Sigmoid colon (tissue), 7 donors: ENCODE data around the gene PLCH2. TPM values are rescaled to one million over a fixed set of nuclear protein-coding genes. Genes with fewer than 3 reads are reported as not detected.

Experiments
- DNase-seq: peaks from one replicate; pipeline ENCODE4 v3.0.0-alpha.2; 2019
- H3K27ac ChIP-seq, 4 donors: fragments of 200-600 bp; sonication (generic); one replicate each; pipeline ENCODE4 v1.5.1; 2016 to 2019; ENCODE audit warnings: mild to moderate bottlenecking in 1 of 4
- H3K27me3 ChIP-seq, 3 donors: fragments of 200-600 bp; sonication (generic); one replicate each; pipeline ENCODE4 v1.5.1; 2019; ENCODE audit warnings: mild to moderate bottlenecking in 1 of 3
- H3K36me3 ChIP-seq, 4 donors: fragments of 200-600 bp; sonication (generic); one replicate each; pipeline ENCODE4 v1.5.1; 2016 to 2019
- H3K4me1 ChIP-seq, 4 donors: fragments of 200-600 bp; sonication (generic); one replicate each; pipeline ENCODE4 v1.5.1; 2017 to 2019
- H3K4me3 ChIP-seq, 4 donors: fragments of 200-600 bp; sonication (generic); one replicate each; pipeline ENCODE4 v1.5.1; 2017 to 2019; ENCODE audit warnings: mild to moderate bottlenecking in 2 of 4, moderate library complexity in 1 of 4
- H3K9me3 ChIP-seq, 4 donors: fragments of 200-600 bp in 3 of 4; sonication (generic) in 3 of 4; one replicate each; pipeline versions ENCODE4 v1.5.1 to v1.6.1; 2013 to 2019
- EP300 ChIP-seq, 4 donors: sonication (generic); formaldehyde crosslinking; IDR thresholded peaks; one replicate each; pipeline ENCODE4 v1.6.1; 2017; ENCODE audit warnings: antibody characterized with exemption in 4 of 4
- POLR2A ChIP-seq, 2 donors: fragments of 450-650 bp; IDR thresholded peaks; one replicate each; pipeline ENCODE4 v1.6.1; 2016; ENCODE audit warnings: antibody characterized with exemption in 2 of 2, mild to moderate bottlenecking in 2 of 2, moderate library complexity in 2 of 2
- POLR2AphosphoS5 ChIP-seq, 4 donors: sonication (generic); formaldehyde crosslinking; IDR thresholded peaks; one replicate each; pipeline ENCODE4 v1.6.1; 2017; ENCODE audit warnings: antibody characterized with exemption in 4 of 4
- WGBS, 2 donors: extraction: QIAGEN DNeasy Blood & Tissue Kit; methylation state at CpG; one replicate each; pipeline ENCODE4 v1.1.7; 2013; 5-methylcytosine and 5-hydroxymethylcytosine counted together
- intact Hi-C: fragments of 100-400 bp; cut with DNase I; formaldehyde crosslinking; loops from one replicate; pipeline ENCODE4 v1.15.1; 2023
- polyA plus RNA-seq, 3 donors: library from polyadenylated mRNA; stranded (reverse); fragments of 200-250 nt; gene quantifications; one replicate each; pipeline ENCODE4 v1.2.3, GENCODE V29; 2013
- total RNA-seq, 4 donors: library from RNA; depleted of rRNA; stranded (reverse); fragments of >200 nt; gene quantifications; one replicate each; pipeline ENCODE4 v1.1.0, GENCODE V29; 2016
- TF ChIP-seq, protein P1 (sequence below), 4 experiments: fragments of 450-650 bp in 3 of 4; fragments of 200-600 bp in 1 of 4; IDR thresholded peaks; one replicate each; pipeline ENCODE4 v1.5.1; 2016 to 2019; ENCODE audit warnings: antibody characterized with exemption in 4 of 4, mild to moderate bottlenecking in 3 of 4, moderate library complexity in 2 of 4
- donor health status: healthy with polysubstance abuse.
- donor health status: Bipolar disorder and iron deficiency.
- donor health status: healthy.

Gene PLCH2
- total and polyA plus RNA-seq, 7 donors: 0.54 to 3.8 (median 1.1) TPM; not detected in 2

DNA sequence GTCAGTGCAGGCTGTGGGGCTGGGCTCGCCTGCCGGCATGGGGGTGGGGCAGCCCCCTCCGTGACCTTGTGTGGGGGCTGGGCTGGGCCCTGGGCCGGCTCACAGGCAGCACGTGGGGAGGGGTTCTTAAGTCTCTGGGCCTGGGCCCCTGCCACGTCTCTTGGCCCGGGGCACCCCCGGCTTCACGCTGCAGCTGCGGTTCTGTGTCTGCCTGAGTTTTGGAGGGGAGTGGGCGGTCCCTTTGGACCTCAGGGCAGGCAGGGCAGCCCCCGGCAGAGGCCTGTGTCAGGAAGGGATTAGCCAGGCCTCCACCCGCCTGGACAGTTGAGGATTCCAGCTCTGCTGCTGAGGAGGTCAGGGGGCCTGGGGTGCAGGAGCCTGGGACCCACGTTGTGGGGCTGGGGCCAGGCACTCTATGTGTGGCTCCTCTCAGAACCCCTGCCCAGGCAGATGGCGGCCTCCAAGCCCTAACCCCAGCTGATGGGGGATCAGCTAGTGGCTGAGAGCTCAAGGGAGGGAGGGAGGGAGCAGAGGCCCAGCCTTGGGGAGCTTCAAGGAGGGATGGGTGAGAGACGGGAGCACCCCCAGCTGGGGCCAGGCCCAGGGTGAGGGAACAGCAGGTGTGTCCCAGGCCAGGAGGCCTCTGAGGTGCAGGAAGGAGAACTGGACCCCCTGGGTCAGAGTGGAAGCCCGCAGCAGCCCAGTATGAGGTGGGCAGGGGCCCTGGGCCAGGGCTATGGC, 1.8 kb upstream of the PLCH2 start:
- no peak for DNase-seq
- H3K27me3 ChIP-seq: peaks cover 0 to 58% (median 18%) of the 10 kb centered on the region in 3 donors
- H3K27ac ChIP-seq: no peak overlapping the region
- H3K9me3 ChIP-seq: no peaks in the 10 kb centered on the region
- WGBS, 2 donors: 62 to 66% methylated on average over 17 of the region's 17 CpGs
- H3K4me3 ChIP-seq: no peak overlapping the region
- TF ChIP-seq EP300 (IDR thresholded peaks at IDR 0.05): no peak
- no peak for TF ChIP-seq POLR2A (IDR thresholded peaks at IDR 0.05)
- TF ChIP-seq, protein P1, sequence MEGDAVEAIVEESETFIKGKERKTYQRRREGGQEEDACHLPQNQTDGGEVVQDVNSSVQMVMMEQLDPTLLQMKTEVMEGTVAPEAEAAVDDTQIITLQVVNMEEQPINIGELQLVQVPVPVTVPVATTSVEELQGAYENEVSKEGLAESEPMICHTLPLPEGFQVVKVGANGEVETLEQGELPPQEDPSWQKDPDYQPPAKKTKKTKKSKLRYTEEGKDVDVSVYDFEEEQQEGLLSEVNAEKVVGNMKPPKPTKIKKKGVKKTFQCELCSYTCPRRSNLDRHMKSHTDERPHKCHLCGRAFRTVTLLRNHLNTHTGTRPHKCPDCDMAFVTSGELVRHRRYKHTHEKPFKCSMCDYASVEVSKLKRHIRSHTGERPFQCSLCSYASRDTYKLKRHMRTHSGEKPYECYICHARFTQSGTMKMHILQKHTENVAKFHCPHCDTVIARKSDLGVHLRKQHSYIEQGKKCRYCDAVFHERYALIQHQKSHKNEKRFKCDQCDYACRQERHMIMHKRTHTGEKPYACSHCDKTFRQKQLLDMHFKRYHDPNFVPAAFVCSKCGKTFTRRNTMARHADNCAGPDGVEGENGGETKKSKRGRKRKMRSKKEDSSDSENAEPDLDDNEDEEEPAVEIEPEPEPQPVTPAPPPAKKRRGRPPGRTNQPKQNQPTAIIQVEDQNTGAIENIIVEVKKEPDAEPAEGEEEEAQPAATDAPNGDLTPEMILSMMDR (IDR thresholded peaks at IDR 0.05): no peak
- TF ChIP-seq POLR2AphosphoS5 (IDR thresholded peaks at IDR 0.05): no peak
- H3K36me3 ChIP-seq: no peaks in the 10 kb centered on the region
- no peaks in the 10 kb centered on the region for H3K4me1 ChIP-seq
- intact Hi-C loops: no loop called here

DNA sequence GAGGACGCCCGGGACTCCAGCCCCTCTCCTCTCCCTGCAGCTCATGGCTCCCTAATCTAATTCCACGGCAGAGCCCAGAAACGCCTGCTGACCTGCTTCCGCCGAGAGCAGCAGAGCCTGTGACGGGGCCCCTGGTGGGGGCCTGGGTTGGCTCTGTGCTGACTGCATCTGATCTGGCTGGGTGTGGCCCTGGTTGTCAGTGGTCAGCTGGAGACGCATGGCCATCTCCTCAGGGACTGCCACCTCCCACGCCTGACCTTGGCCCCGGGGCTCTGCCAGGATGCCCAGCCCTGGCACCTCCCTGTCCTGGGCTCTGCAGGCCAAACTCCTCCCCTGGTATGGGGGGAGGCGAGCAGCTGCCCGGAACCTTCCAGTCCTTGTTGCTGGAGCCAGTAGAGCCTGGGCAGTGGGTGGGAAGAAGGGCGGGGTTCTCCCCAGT, 1.1 kb upstream of the PLCH2 start:
- H3K4me1 ChIP-seq: no peaks in the 10 kb centered on the region
- no peak overlapping the region for H3K27ac ChIP-seq
- intact Hi-C loops: no loop called here
- no peak for TF ChIP-seq POLR2A (IDR thresholded peaks at IDR 0.05)
- no peak overlapping the region for H3K4me3 ChIP-seq
- H3K9me3 ChIP-seq: no peaks in the 10 kb centered on the region
- no peaks in the 10 kb centered on the region for H3K36me3 ChIP-seq
- H3K27me3 ChIP-seq: peaks cover 0 to 51% (median 13%) of the 10 kb centered on the region in 3 donors
- DNase-seq: no peak
- 64 to 74% methylated on average over 13 of the region's 13 CpGs for WGBS, 2 donors

DNA sequence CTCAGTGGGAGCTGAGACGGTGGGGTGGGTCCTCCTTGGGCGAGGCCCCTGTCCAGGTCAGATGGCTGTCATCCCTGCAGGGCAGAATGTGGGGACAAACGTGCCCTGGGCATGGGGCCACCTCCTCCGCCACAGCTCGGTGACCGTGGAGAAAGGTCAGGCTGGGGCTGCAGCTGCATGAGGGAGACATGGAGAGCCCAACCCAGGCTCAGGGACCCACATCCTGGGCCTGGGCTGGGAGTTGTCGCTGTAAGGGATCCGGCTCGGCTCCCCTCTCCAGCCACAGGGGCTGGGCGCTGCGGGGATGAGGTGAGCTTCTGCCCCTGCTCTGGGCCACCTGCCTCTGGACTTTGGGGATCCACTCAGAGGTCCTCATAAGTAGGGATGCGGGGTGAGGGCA, 518 bp upstream of the PLCH2 start:
- WGBS, 2 donors: 88 to 92% methylated on average over 12 of the region's 12 CpGs
- TF ChIP-seq, protein P1 (IDR thresholded peaks at IDR 0.05): no peak
- TF ChIP-seq POLR2AphosphoS5 (IDR thresholded peaks at IDR 0.05): no peak
- TF ChIP-seq POLR2A (IDR thresholded peaks at IDR 0.05): no peak
- no peak for TF ChIP-seq EP300 (IDR thresholded peaks at IDR 0.05)
- Histone ChIP-seq H3K36me3 (no peaks in the 10 kb centered on the region), H3K4me3 (no peak overlapping the region), H3K27ac (no peak overlapping the region), H3K9me3 (no peaks in the 10 kb centered on the region), H3K27me3 (peaks cover 0 to 45% (median 6%) of the 10 kb centered on the region in 3 donors), H3K4me1 (no peaks in the 10 kb centered on the region)
- intact Hi-C loops: no loop called here
- no peak for DNase-seq

DNA sequence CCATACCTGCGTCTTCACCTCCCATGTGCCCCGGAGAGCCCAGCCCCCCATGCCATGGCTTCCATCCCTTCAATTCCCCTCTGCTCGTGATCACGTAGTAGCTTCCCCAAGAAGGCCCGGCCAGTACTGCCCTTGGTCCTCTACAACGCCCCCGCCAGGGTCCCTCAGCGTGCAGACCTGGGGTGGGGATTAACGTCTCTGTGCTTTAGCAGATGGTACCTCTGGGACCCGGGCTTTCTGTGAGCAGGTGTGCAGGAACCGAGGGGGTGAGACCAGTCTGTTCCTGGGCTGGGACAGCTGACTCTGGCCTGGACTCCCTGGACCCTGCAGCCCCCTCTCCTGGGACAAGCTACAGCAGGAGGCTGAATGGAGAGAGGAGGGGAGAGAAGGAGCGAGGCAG, 1.2 kb downstream of the PLCH2 start:
- Histone ChIP-seq H3K36me3 (no peaks in the 10 kb centered on the region), H3K4me1 (no peaks in the 10 kb centered on the region), H3K27ac (no peak overlapping the region), H3K27me3 (peaks cover 0 to 29% (median 0%) of the 10 kb centered on the region in 3 donors), H3K4me3 (no peak overlapping the region), H3K9me3 (no peaks in the 10 kb centered on the region)
- no peak for TF ChIP-seq POLR2A (IDR thresholded peaks at IDR 0.05)
- TF ChIP-seq, protein P1 (IDR thresholded peaks at IDR 0.05): no peak
- TF ChIP-seq POLR2AphosphoS5 (IDR thresholded peaks at IDR 0.05): no peak
- TF ChIP-seq EP300 (IDR thresholded peaks at IDR 0.05): no peak
- DNase-seq: no peak
- intact Hi-C loops: no loop called here
- WGBS, 2 donors: 78% methylated on average over 12 of the region's 12 CpGs

DNA sequence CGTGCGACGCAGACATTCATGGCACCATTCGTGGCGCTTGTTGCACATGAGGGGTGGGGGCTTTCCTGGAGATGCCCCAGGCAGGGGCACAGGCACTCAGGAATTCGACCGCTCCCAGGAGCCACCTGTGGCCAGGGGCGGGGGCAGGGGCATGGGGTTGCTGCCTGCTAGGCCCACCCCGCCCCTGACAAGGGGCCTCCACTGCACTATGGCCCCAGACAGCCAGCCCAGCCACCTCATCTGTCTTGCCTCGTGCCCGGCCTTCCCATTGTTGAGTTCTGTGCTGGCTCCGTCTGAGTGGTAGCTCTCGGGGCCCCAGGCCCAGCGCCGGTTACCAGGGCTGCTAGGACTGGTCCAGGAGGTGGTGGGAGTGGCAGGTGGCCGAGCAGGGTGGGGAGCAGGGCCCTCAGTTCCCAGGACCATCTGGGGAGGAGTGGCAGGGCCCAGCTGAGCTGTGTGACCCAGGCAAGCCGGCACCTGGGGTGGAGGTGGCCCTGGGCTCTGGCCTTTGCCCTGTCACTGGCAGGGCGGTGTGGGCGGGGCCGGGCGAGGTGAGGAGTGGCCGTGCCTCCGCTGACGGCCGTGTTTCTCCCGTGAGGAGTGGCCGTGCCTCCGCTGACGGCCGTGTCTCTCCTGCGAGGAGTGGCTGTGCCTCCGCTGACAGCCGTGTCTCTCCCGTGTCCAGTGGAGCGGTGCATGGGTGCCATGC, 1.9 kb downstream of the PLCH2 start:
- Histone ChIP-seq H3K4me1 (no peaks in the 10 kb centered on the region), H3K36me3 (no peaks in the 10 kb centered on the region), H3K27ac (no peak overlapping the region), H3K4me3 (no peak overlapping the region), H3K9me3 (no peaks in the 10 kb centered on the region), H3K27me3 (peaks cover 0 to 22% (median 0%) of the 10 kb centered on the region in 3 donors)
- WGBS, 2 donors: 29 to 66% methylated on average over 35 of the region's 35 CpGs
- intact Hi-C loops: no loop called here
- TF ChIP-seq, protein P1 (IDR thresholded peaks at IDR 0.05): no peak
- no peak for TF ChIP-seq EP300 (IDR thresholded peaks at IDR 0.05)
- TF ChIP-seq POLR2AphosphoS5 (IDR thresholded peaks at IDR 0.05): no peak
- TF ChIP-seq POLR2A (IDR thresholded peaks at IDR 0.05): no peak
- no peak for DNase-seq
